ENCODE results near the gene OR4D9.

DNA sequence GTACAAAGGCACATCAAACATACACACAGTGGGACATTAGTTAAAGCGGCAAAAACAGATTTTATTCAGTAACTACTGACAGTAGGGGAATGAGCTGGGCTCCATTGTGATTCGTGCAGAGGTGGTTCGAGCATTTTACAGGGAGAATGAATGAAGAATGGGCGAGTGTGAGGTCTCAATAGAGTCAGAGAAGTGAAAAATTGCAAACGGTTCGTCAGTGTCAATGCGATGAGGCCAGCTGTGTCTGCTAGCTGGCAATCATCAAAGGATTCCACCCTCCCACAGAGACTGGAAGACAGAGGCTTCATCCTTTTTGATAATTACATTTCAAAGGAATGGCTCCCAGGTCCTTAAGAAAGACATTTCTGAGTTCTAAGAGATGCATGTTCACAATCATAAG lies 17.4 kb downstream of the OR4D9 start:
- TF ChIP-seq, protein P1, sequence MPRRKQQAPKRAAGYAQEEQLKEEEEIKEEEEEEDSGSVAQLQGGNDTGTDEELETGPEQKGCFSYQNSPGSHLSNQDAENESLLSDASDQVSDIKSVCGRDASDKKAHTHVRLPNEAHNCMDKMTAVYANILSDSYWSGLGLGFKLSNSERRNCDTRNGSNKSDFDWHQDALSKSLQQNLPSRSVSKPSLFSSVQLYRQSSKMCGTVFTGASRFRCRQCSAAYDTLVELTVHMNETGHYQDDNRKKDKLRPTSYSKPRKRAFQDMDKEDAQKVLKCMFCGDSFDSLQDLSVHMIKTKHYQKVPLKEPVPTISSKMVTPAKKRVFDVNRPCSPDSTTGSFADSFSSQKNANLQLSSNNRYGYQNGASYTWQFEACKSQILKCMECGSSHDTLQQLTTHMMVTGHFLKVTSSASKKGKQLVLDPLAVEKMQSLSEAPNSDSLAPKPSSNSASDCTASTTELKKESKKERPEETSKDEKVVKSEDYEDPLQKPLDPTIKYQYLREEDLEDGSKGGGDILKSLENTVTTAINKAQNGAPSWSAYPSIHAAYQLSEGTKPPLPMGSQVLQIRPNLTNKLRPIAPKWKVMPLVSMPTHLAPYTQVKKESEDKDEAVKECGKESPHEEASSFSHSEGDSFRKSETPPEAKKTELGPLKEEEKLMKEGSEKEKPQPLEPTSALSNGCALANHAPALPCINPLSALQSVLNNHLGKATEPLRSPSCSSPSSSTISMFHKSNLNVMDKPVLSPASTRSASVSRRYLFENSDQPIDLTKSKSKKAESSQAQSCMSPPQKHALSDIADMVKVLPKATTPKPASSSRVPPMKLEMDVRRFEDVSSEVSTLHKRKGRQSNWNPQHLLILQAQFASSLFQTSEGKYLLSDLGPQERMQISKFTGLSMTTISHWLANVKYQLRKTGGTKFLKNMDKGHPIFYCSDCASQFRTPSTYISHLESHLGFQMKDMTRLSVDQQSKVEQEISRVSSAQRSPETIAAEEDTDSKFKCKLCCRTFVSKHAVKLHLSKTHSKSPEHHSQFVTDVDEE (CRISPR knock-in tag; IDR thresholded peaks at IDR 0.05), result no peak
- no peak for TF ChIP-seq ZFP30 (CRISPR knock-in tag; IDR thresholded peaks at IDR 0.05)
- TF ChIP-seq TOX (CRISPR knock-in tag; IDR thresholded peaks at IDR 0.05; ENCODE audit: borderline replicate concordance), result no peak
- TF ChIP-seq BACH2 (CRISPR knock-in tag; IDR thresholded peaks at IDR 0.05; ENCODE audit: borderline replicate concordance), result no peak
- TF ChIP-seq ZFP3 (CRISPR knock-in tag; IDR thresholded peaks at IDR 0.05), result no peak
- TF ChIP-seq ZC3H10 (CRISPR knock-in tag; IDR thresholded peaks at IDR 0.05), result no peak
- TF ChIP-seq ZNF70 (CRISPR knock-in tag; IDR thresholded peaks at IDR 0.05), result no peak
- TF ChIP-seq GLIS3 (CRISPR knock-in tag; IDR thresholded peaks at IDR 0.05), result no peak
- TF ChIP-seq, protein P2, sequence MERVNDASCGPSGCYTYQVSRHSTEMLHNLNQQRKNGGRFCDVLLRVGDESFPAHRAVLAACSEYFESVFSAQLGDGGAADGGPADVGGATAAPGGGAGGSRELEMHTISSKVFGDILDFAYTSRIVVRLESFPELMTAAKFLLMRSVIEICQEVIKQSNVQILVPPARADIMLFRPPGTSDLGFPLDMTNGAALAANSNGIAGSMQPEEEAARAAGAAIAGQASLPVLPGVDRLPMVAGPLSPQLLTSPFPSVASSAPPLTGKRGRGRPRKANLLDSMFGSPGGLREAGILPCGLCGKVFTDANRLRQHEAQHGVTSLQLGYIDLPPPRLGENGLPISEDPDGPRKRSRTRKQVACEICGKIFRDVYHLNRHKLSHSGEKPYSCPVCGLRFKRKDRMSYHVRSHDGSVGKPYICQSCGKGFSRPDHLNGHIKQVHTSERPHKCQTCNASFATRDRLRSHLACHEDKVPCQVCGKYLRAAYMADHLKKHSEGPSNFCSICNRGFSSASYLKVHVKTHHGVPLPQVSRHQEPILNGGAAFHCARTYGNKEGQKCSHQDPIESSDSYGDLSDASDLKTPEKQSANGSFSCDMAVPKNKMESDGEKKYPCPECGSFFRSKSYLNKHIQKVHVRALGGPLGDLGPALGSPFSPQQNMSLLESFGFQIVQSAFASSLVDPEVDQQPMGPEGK (CRISPR knock-in tag; IDR thresholded peaks at IDR 0.05; ENCODE audit: borderline replicate concordance), result no peak
- TF ChIP-seq ARNTL (CRISPR knock-in tag; IDR thresholded peaks at IDR 0.05; ENCODE audit: borderline replicate concordance, low read depth), result no peak
- TF ChIP-seq ESRRG (CRISPR knock-in tag; IDR thresholded peaks at IDR 0.05), result no peak

Measured in SK-N-SH treated with all-trans-retinoic acid at 6 μM for 48 hours (cell line).